NCI-H1930 (cell line): ENCODE results near the gene GSG1L.
A peak's percentile ranks its signal among the peaks of the same experiment; 100 is the strongest.
"Not testable (repeated sequence)": the region's sequence is repeated elsewhere in the genome, so short reads cannot be mapped to it uniquely, and the experiment has no call there.

Source experiments
- DNase-seq, 2 experiments: peaks; one replicate each; lab custom pipeline; 2025; lab: John Stamatoyannopoulos, UW

Gene GSG1L

DNA sequence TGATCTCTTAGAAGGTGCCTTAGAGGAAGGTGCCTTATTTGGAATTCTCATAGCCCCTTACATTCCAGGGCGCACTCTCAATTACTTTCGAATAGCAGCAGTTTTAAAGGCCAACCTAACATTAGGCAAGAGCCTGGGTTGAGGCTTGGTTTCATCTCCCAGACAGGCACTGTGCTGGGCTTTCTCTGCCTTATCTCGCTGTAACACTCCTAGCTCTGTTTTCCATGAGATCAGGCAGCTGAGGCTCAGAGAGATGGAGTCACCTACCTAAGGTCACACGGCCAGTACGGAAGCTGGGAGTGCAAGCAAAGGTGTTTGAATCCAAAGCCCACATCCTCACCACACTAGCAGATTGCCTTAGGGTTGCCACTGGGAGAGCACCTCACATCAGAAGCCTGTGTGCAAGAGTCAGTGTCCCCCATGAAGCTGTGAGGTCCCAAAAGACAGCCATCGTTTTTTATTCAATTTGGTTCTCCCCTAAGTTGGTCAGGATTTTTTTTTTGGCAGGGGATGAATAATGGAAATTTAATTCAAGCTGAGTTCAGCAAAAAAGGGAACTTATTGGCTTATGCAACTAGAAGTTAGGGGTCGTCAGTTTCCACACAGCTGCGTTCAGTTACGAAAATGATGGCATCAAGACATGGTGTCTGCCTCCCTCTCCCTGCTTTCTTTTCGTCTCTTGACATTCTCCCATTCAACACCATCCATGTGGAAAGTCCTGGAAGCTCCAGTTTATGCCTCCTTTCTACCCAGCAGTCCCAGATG lies 307.1 kb downstream of the GSG1L start:
- DNase-seq: no peak

DNA sequence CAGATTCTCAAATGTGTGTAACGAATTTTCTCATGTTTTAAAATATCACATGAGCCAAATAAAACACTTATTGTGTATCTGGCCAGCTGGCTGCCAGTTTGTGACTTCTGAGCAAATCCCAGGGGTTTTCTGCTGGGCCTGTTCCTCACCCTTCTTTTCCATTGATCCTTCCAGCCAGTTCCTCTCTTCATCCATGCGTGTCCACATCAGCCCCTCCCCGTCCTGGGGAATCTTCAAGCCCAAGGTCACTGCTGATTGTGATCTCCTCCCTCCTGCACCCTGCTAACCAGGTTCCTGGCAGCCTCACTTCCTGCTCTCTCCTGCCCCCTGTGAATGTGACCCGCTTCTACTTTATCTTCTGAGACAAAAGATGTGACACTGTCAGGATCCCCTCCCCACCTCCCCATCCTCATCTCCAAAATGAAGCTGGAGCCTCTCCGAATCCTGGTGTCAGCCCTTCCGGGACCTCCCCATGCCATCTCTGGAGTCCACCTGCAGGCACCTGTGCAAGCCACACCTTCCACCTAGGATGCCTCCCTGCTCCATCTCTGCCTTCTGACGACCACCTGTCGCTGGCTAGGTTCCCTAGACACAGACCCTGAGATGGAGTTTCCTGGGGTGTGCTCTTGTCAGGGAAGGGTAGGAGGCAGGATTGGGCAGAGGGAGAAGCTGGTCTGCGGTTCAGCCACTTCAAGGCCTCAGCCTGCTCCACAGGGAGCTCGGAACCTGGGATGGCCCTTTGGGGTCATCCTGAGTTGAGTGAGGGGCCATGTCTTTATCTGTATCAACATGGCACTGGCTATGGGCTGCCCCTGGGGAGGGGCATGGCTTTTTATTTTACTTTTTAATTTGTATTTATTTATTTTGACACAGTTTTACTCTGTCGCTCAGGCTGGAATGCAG lies 308.5 kb downstream of the GSG1L start:
- no peak for DNase-seq

DNA sequence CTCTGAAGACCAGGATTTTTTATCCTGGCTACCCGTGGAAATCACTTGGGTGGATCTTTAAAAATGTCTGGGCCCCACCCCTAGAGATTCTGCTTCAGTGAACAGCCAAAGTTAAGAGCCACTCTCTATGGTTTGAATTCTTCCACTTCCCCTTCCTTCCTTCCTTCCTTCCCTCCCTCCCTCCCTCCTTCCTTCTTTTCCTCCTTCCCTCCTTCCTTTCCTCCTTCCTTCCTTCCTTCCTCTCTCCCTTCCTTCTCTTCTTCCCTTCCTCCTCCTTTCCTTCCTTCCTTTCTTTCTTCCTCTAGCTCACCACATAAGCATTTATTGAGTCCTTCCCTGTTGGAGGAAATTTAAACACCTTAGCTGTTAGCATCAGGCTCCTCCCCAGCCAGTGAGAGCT lies 310.0 kb downstream of the GSG1L start:
- no peak for DNase-seq

- DNase-seq: no peak
Observed at GRCh38 chr16:27752241-27752640, 311.3 kb downstream of the GSG1L start.

- no peak for DNase-seq
Observed at GRCh38 chr16:27751676-27752075, 311.8 kb downstream of the GSG1L start.

- DNase-seq: no peak
Observed at GRCh38 chr16:27751233-27751632, 312.3 kb downstream of the GSG1L start.

GRCh38 chr16:27749946-27750345 lies 313.6 kb downstream of the GSG1L start:
- DNase-seq: no peak

GRCh38 chr16:27749547-27749875 lies 314.0 kb downstream of the GSG1L start:
- DNase-seq: no peak

DNA sequence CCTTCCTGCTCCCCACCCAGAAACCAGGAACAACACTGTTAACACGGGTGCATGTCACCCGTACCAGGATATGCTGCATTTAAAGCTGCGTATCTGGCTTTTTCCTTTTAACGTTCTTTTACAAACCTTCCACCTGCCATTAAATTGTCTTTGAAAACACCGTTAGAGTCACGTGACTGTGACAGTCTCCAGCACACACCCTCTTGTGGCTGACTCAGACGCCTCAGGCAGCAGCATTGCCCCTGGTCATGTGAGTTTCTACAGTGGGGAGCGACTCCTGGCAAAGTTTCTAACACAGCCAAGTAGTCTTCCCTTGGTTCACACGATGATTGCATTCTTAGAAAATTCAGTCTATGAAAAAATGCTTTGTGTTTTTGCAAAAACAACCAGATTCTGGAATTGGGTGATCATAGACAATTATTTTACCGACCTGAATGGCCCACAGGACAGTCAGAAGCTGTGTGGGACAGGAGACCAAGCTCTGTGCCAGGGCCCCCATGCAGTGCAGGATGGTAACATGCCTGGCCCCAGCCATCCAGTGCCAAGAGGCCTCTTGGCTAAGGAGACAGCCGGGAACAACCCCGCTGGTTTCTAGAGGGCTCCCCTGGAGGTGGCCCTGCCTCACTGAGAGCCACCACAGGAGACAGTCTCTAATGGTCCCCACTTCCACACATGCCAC lies 314.5 kb downstream of the GSG1L start:
- DNase-seq: peak in 1 of 2 experiments; percentile 16

- no peak for DNase-seq
Observed at GRCh38 chr16:27747946-27748345, 315.6 kb downstream of the GSG1L start.

DNA sequence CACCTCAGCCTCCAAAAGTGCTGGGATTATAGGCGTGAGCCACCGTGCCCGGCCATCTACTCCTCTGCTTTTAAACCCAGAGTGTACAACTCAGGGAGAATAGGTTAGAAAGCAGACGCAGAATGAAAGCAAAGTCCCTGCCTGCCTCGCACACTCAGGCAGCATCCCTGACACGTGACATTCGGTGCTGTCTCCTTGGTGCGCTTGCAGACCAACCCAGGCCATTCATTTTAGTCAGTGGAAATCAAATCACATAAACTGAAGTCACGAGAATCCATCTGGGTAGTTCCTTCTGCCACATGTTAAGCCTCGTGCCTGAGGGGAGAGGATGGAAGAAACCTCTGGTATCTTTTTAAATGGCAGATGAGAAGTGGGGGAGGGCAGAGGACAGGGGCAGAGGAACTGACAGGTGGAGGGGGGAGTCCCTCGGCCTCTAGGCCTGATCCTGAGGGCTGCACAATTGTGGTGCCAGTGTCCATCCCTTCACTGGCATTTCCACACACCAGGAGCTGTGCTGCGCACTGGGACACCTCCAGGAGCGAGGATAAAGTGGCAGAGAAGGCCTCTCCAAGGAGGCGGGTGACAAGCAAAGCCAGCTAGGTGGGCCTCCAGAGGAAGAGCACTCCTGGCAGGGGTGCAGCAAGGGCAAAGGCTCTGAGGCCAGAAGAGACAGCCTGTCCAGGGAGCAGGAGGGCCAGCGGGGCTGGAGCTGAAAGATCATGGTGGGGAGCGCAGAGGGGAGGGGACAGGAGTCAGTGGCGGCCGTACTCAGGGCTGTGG lies 317.2 kb downstream of the GSG1L start:
- no peak for DNase-seq

DNA sequence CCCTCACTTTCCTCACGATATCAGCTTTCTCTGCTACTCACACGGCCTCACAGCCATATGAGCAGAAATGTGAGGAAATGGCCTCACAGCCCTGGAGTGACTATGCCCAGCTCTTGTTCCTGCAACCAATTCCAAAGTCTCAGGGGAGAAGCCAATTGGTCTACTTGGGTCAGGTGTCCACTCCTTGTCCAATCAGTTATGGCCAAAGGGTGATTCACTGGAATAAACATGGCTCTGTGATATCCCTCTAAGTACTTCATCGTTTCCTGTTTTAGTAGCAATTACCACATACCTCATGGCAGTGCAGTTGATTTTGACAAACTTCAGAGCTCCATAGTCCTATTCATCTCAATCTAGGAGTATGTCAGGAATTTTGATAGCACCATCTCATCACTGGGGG lies 318.2 kb downstream of the GSG1L start:
- no peak for DNase-seq

DNA sequence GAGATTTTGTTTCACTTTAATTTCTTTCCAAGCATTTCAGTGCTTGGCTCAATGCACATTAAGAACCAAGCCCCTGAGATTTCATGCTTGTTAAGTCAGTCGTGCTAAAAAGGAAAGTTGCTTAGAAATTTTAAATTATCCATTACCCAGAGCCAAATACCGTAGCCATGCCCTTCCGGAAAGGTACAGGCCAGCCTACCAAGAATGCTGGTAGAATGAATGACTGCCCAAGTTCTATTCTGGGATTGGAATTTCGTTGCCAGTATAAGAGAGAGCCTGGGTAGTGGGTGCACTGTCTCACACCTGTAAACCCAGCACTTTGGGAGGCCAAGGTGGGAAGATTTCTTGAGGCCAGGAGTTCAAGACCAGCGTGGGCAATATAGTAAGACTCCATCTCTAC lies 319.6 kb downstream of the GSG1L start:
- DNase-seq: no peak

GRCh38 chr16:27743001-27743400 lies 320.5 kb downstream of the GSG1L start:
- DNase-seq: not testable (repeated sequence)

DNA sequence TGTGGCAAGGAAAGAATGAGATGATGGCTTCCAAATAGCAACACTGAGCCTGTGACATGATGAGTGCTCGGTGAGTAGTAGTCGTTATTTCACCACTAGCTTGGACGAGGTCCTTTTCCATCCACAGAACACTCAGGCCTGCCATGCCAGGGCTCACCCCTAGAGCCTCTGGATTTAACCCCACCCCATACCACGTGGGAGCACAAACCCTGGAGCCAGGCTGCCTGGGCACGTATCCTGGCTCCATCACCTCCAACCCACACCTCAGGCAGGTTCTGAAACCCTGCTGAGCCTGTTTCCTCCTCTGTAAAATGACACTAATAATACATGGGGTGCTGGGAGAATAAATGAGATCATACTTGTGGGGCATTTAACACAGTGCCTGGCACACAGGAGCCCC lies 321.2 kb downstream of the GSG1L start:
- DNase-seq: no peak

DNA sequence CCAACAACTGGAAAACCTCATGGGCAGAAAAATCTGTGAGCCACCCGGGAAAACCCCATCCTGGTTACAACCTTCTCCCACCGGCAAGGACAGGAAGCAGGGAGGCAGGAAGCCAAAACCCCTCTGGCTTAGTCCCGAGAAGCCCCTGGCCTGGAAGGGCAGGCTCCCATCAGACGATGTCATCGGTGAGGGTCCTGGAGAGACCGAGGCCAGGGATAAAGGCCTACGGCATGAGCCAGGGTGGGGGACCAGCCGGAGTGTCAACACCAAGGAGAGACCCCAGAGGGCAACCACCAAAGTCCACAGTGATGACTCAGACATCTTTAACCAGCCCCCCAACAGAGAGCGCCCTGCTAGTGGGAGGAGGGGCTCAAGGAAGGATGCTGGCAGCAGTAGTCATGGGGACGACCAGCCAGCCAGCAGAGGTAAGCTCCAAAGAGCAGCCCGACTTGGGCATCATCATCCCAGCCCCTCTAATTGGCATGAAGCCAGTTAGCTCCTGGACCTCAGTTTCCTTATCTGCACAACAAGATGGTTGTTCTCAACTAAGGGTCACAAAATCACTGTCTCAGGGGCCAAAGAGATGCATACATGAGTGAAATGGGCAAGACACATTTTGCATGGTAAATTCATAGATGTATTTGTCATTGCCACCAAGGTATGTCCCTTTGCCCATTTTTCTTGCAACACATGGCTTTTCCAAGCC lies 322.9 kb downstream of the GSG1L start:
- DNase-seq: no peak

- no peak for DNase-seq
Observed at GRCh38 chr16:27739606-27740357, 323.7 kb downstream of the GSG1L start.

- no peak for DNase-seq
Observed at GRCh38 chr16:27738596-27738995, 324.9 kb downstream of the GSG1L start.
